ENCODE data around the gene CACNA1F. TPM values are rescaled to one million over a fixed set of nuclear protein-coding genes. Genes with fewer than 3 reads are reported as not detected.

The CACNA1F gene
- total and polyA plus RNA-seq, 10 of the 15 experiments (the other 5 are each of a cell fraction or from before 2014, with no cell fraction given), result 0.01 to 0.32 (median 0.05) TPM; not detected in 5

GRCh38 chrX:49186125-49187027 is 46.8 kb downstream of the CACNA1F start, which contains the start of gene PRICKLE3 (continued):
- TF ChIP-seq REST (IDR thresholded peaks at IDR 0.05; ENCODE audit: low read depth, low read length) (no peak), DPF2 (IDR thresholded peaks at IDR 0.05) (peak; percentile 53), RFX5 (IDR thresholded peaks at IDR 0.05; ENCODE audit: low read depth, low read length) (no peak), NR2C2 (IDR thresholded peaks at IDR 0.05; ENCODE audit: borderline replicate concordance, control insufficient read depth, insufficient read length, low read depth) (no peak), ZBED1 (IDR thresholded peaks at IDR 0.05; ENCODE audit: borderline replicate concordance) (no peak), GATAD2B (conservative IDR thresholded peaks at IDR 0.05; ENCODE audit: low read depth) (peak; percentile 86), NKRF (conservative IDR thresholded peaks at IDR 0.05) (0 out of 2 replicates have a peak, but pooled peaks have one; percentile 45), HDGF (IDR thresholded peaks at IDR 0.05) (no peak)
- TF ChIP-seq, protein P1, sequence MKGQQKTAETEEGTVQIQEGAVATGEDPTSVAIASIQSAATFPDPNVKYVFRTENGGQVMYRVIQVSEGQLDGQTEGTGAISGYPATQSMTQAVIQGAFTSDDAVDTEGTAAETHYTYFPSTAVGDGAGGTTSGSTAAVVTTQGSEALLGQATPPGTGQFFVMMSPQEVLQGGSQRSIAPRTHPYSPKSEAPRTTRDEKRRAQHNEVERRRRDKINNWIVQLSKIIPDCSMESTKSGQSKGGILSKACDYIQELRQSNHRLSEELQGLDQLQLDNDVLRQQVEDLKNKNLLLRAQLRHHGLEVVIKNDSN (IDR thresholded peaks at IDR 0.05; ENCODE audit: borderline replicate concordance, extremely low read length, insufficient read depth, low read depth, low read length), result peak; percentile 45
- TF ChIP-seq, protein P2, sequence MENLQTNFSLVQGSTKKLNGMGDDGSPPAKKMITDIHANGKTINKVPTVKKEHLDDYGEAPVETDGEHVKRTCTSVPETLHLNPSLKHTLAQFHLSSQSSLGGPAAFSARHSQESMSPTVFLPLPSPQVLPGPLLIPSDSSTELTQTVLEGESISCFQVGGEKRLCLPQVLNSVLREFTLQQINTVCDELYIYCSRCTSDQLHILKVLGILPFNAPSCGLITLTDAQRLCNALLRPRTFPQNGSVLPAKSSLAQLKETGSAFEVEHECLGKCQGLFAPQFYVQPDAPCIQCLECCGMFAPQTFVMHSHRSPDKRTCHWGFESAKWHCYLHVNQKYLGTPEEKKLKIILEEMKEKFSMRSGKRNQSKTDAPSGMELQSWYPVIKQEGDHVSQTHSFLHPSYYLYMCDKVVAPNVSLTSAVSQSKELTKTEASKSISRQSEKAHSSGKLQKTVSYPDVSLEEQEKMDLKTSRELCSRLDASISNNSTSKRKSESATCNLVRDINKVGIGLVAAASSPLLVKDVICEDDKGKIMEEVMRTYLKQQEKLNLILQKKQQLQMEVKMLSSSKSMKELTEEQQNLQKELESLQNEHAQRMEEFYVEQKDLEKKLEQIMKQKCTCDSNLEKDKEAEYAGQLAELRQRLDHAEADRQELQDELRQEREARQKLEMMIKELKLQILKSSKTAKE (IDR thresholded peaks at IDR 0.05; ENCODE audit: low read depth, poor library complexity, severe bottlenecking), result no peak
- TF ChIP-seq, protein P3, sequence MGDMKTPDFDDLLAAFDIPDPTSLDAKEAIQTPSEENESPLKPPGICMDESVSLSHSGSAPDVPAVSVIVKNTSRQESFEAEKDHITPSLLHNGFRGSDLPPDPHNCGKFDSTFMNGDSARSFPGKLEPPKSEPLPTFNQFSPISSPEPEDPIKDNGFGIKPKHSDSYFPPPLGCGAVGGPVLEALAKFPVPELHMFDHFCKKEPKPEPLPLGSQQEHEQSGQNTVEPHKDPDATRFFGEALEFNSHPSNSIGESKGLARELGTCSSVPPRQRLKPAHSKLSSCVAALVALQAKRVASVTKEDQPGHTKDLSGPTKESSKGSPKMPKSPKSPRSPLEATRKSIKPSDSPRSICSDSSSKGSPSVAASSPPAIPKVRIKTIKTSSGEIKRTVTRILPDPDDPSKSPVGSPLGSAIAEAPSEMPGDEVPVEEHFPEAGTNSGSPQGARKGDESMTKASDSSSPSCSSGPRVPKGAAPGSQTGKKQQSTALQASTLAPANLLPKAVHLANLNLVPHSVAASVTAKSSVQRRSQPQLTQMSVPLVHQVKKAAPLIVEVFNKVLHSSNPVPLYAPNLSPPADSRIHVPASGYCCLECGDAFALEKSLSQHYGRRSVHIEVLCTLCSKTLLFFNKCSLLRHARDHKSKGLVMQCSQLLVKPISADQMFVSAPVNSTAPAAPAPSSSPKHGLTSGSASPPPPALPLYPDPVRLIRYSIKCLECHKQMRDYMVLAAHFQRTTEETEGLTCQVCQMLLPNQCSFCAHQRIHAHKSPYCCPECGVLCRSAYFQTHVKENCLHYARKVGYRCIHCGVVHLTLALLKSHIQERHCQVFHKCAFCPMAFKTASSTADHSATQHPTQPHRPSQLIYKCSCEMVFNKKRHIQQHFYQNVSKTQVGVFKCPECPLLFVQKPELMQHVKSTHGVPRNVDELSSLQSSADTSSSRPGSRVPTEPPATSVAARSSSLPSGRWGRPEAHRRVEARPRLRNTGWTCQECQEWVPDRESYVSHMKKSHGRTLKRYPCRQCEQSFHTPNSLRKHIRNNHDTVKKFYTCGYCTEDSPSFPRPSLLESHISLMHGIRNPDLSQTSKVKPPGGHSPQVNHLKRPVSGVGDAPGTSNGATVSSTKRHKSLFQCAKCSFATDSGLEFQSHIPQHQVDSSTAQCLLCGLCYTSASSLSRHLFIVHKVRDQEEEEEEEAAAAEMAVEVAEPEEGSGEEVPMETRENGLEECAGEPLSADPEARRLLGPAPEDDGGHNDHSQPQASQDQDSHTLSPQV (IDR thresholded peaks at IDR 0.05), result no peak
- TF ChIP-seq, protein P4, sequence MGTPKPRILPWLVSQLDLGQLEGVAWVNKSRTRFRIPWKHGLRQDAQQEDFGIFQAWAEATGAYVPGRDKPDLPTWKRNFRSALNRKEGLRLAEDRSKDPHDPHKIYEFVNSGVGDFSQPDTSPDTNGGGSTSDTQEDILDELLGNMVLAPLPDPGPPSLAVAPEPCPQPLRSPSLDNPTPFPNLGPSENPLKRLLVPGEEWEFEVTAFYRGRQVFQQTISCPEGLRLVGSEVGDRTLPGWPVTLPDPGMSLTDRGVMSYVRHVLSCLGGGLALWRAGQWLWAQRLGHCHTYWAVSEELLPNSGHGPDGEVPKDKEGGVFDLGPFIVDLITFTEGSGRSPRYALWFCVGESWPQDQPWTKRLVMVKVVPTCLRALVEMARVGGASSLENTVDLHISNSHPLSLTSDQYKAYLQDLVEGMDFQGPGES (IDR thresholded peaks at IDR 0.05), result no peak

Data from GM12878 (cell line).